ENCODE data around the gene MT4.

MT4 gene
- long read RNA-seq, donor 1 = 0 reads
- long read RNA-seq, donor 2 = 0 reads
- long read RNA-seq, donor 3 = 0 reads
- long read RNA-seq, donor 4 = 0 reads
- long read RNA-seq, donor 5 = 0 reads
- long read RNA-seq, donor 6 = 0 reads
- long read RNA-seq, donor 7 = 0 reads
- long read RNA-seq, donor 8 = 0 reads

- no peak for DNase-seq
Observed at GRCh38 chr16:56564793-56565477, at the start of gene MT4. Gene MT4 (plus strand): TSS chr16:56565073. CDS start chr16:56565129, 56 bp downstream.

GRCh38 chr16:56515665-56516064 is 49.2 kb upstream of the MT4 start:
- DNase-seq = no peak

GRCh38 chr16:56517206-56517605 is 47.7 kb upstream of the MT4 start:
- DNase-seq = no peak

- DNase-seq = no peak
Observed at GRCh38 chr16:56518425-56518824, 46.4 kb upstream of the MT4 start.

GRCh38 chr16:56519459-56520250 is 45.2 kb upstream of the MT4 start, which contains the start of gene BBS2:
Gene BBS2 (minus strand): TSS chr16:56520024. CDS start chr16:56519862, 162 bp downstream.
- peak; percentile 95 for DNase-seq

- no peak for DNase-seq
Observed at GRCh38 chr16:56520251-56520577, 44.7 kb upstream of the MT4 start.

GRCh38 chr16:56525236-56525635 is 39.6 kb upstream of the MT4 start:
- DNase-seq = no peak

- no peak for DNase-seq
Observed at GRCh38 chr16:56530872-56531271, 34.0 kb upstream of the MT4 start.

GRCh38 chr16:56532714-56533113 is 32.2 kb upstream of the MT4 start:
- DNase-seq = no peak

GRCh38 chr16:56534847-56535383 is 30.0 kb upstream of the MT4 start:
- DNase-seq = no peak

- no peak for DNase-seq
Observed at GRCh38 chr16:56538331-56538730, 26.5 kb upstream of the MT4 start.

- no peak for DNase-seq
Observed at GRCh38 chr16:56539656-56540055, 25.2 kb upstream of the MT4 start.

GRCh38 chr16:56542039-56542438 is 22.8 kb upstream of the MT4 start:
- DNase-seq = no peak

GRCh38 chr16:56547120-56547948 is 17.5 kb upstream of the MT4 start:
- DNase-seq = no peak

GRCh38 chr16:56547949-56548567 is 16.8 kb upstream of the MT4 start:
- no peak for DNase-seq

GRCh38 chr16:56549161-56549560 is 15.7 kb upstream of the MT4 start:
- no peak for DNase-seq

- DNase-seq = no peak
Observed at GRCh38 chr16:56549744-56550385, 15.0 kb upstream of the MT4 start.

GRCh38 chr16:56551796-56552738 is 12.8 kb upstream of the MT4 start:
- peak; percentile 7 for DNase-seq

- no peak for DNase-seq
Observed at GRCh38 chr16:56554441-56554840, 10.4 kb upstream of the MT4 start.

All from right kidney (tissue), 9 donors.